GM18951 (cell line): ENCODE data around the gene EWSR1.

ENCODE experiments used
- POLR2A ChIP-seq: IDR thresholded peaks from 4 replicates; pipeline ENCODE4 v1.6.1; 2011; ENCODE audit warnings: mild to moderate bottlenecking; ENCODE audit not compliant: insufficient read length, insufficient read depth; ENCODE audit errors: extremely low read depth
- in situ Hi-C: fragments of 300-500 bp; cut with MboI; formaldehyde crosslinking; loops from one replicate; pipeline ENCODE4 v1.12.0; 2022; ENCODE audit warnings: low sequenced_read_pairs, mixed read lengths, inconsistent platforms; ENCODE audit not compliant: unreplicated experiment

The EWSR1 gene

GRCh38 chr22:29330753-29331152, 62.7 kb downstream of the EWSR1 start:
- no peak for TF ChIP-seq POLR2A
- in situ Hi-C loops, result no loop called here

GRCh38 chr22:29331213-29331612, 63.1 kb downstream of the EWSR1 start:
- no peak for TF ChIP-seq POLR2A
- in situ Hi-C loops, result no loop called here

DNA sequence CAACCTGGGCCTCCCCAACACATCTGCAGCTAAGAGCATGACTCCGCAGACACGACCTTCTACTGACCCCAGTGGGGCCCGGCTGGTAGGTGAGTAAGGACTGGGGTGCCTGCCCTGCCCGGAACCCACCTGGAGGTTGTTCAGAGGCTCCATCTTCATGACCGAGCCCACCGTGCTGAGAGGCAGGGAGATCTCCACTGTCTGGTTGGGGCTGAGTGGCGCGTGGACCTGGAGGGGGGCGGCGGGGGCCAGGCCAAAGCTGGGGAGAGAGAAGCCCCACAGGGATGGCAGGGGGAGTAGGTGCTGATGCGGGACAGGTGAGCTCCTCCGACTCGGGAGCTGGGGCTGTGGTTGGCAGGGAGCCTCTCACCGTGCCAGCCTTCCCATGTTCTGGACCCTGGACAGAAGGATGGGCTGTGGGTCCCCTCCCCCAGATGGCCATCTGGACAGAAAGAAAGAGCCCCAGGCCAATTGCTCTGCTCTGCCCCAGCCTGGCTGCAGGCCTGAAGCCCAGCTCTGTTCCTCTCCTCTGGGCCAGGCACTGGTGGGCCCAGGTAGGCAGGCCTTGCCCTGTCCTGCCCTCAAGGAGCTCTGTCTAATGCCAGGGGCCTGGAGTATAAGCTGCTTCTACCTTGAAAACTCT, 63.7 kb downstream of the EWSR1 start:
- no peak for TF ChIP-seq POLR2A
- in situ Hi-C loops, result no loop called here

DNA sequence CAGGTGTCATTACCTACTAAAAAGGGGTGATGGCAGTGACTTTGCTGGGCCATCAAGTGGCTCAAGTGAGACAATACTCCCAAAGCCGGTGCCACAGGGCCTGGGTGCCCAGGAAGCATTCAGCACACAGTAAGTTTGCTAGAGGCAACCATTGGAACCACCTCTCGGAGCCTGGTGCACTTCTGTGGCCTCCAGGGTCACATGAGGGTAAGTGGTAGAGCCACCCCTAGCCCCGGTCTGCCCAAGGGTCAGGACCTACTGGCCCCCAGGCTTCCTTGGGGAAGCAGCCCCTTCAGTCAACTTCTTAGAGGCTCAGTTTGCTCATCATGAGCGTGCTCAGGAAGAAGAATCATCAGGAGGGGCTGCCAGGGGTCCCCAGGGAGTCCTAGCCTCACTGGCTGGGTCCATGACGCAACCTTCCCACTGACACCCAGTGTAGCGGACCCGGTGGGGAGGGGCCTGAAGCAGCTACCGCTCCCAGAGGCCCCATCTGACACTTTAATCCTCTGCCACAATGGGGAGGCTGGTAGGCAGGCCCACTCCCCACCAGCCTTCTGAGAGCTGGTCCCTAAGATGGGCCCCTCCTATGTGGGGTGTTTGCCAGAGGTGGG, 64.9 kb downstream of the EWSR1 start:
- no peak for TF ChIP-seq POLR2A
- in situ Hi-C loops, result no loop called here

GRCh38 chr22:29334148-29334547, 66.1 kb downstream of the EWSR1 start:
- no peak for TF ChIP-seq POLR2A
- in situ Hi-C loops, result no loop called here

GRCh38 chr22:29334696-29335344, 66.8 kb downstream of the EWSR1 start:
- in situ Hi-C loops, result no loop called here
- no peak for TF ChIP-seq POLR2A

GRCh38 chr22:29335656-29336055, 67.6 kb downstream of the EWSR1 start:
- TF ChIP-seq POLR2A, result no peak
- in situ Hi-C loops, result no loop called here

DNA sequence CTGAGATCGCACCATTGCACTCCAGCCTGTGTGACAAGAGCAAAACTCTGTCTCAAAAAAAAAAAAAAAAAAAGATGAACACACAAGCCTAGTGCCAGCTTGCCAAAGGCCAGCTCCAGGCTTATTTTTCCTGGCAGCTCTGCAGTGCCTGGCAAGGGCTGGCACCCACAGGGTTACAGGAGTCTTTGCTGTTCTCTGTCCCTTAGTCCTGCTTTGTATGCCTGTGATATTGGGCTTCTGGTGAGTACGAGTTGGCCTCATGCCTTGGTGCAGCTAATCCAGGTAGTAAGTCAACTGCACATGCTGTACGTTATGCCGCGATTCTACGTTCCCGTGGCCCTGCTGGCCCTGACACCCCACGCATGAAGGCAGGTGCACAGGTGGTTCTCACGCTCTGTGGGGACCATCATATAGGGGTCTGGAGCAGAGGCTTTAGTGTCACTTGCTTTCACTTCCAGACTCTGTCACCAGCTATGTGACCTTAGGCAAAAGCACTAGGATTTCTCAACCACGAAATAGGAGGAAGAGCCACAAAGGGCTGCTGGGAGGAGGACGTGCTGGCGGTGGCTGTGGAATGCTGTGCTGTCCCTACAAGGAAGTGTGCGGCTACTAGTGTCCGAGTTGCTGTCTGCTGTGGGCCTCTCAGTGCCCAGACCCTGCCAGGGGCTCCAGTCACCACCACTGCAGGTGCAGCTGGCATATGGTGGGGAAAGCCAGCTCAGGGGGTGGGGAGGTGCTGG, 68.9 kb downstream of the EWSR1 start:
- TF ChIP-seq POLR2A, result no peak
- in situ Hi-C loops, result no loop called here

DNA sequence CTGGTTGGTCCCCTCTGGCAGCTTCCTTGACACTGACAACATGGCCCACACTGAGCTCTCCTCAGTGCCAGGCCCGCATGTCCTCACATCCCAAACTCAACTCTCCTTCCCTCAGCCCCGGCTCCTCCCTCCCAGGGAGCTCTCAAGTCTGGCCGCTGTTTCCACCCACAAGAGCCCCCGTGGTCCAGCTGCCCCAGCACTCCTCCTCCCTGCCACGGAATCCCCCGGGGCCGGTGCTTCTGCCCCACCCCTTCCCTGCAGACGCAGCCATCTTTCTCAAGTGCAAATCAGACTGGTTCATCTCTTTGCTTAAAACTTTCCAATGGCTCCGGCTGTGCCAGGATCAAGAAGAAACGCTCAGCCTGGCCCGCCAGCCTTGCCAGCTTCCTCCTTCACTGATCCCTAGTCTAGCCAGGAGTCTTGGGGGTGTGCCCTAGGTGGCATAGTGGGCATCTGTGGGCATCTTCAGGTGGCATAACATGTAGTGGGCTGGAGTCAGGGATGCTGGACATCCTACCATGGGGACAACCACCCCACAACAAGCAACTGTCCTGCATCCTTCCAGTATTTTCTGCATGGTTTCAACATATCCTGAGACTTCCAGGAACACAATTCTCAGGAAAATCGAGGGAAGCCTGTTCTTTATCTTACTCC, 69.7 kb downstream of the EWSR1 start:
- in situ Hi-C loops, result no loop called here
- no peak for TF ChIP-seq POLR2A

DNA sequence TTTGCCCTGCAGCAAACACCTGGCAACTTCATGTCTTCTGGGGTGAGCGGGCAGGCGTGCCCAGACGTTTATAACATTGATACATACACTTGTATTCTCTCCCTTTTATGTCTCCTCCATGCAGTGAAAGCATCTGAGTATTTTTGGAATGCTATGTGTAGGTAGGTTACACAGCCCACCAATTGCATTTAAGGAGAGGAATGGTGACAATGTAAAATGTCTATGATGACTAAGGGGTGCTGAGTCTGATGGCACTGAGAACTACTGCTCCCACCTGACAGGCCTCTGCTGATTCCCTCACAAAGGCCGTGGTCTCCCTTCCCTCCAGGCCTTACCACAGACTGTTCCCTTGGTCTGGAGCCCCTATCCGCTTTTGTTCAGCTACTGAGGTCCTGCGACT, 70.3 kb downstream of the EWSR1 start:
- in situ Hi-C loops, result no loop called here
- TF ChIP-seq POLR2A, result no peak

DNA sequence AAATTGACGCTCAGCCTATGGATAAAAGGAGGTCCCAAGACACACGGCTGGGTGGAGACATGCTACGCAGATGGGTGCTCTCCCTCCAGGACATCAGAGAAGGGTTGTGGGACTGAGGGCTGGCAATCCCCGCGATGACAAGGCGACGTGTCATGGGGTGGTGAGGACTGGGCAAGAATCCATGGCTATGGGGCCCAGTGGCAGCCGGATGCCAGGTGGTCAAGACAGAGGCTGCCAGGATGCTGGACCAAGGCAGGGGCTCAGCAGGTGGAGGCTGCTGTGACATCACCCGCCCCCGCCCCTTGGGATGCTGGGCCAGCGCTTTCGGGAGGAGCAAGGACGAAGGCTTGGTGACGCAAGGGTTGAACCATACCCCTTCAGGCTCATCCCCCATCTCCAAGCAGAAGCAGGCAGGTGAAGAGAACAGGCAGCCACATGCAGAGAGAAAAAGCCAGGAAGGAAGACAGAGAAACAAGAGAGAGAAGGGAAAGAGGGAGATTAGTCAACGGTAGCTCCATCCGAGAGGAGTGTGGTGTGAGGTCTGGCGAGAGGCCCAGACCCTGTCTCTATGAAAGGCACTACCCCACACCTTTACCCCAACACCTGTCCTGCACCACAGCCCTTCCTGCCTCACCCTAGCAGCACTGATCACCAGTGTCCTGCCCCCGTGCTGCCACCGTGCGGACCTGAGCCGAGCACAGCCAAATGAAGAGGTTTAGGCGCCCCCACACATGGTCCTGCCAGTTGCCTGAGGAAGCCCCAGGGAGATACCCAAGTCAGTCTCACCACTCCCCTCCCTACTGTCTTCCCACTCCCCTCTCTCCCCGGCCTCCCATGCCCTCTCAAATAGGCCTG, 71.5 kb downstream of the EWSR1 start:
- in situ Hi-C loops, result no loop called here
- no peak for TF ChIP-seq POLR2A

DNA sequence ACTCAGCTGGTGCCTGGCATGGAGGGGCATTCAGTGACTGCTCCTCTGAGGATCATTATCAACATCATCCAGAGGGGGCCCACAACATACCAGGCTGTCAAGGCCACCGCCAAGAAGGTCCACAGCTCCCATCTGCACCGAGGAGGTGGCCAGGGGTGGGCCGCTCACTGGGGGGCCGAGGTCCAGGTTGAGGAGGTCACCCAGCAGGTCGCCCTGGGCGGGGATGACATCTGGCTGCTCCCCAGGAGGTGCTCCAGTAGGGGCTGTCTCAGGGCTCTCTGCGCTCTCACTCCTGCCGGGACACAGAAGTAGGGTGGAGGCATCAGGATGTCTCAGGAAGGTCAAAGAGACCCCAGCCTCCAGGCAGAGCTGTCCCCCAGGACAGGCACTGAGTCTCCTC, 72.5 kb downstream of the EWSR1 start:
- in situ Hi-C loops, result no loop called here
- TF ChIP-seq POLR2A, result no peak

DNA sequence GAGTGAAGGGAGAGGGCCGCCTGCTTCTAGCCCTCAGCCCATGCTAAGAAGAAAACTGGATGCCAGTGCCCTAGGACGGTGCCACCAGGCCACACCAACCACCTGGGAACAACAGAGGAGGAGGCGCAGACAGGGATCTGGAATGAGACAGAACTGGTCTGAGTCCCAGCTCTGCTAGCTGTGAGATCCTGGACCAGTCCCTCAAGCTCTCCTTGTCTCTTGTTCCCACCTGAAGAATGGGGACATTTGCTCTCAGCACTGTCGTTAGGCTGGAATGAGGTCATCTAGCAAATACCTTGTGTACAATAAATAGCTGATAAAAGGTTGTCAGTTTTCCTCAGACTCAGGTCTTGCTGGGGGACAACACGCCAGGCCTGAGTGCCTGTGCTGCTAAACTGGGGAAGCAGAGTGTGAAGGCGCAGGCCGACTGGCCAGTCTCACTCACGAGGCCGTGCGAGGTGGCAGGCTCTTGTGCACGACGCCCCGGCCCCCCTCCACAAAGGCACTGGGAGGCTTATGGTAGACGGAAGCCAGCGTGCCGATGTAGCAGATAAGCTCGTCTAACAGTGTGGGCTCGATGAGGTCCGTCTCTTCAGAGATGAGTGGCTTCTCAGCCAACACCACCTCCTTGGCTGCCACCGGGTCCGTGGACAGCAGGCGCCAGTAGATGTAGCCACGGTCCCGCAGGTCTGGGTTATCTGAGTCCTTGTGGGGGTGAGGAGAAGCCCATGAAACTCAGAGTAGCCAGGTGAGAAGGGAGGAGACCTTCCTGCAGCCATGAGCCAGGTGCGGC, 73.2 kb downstream of the EWSR1 start:
- in situ Hi-C loops, result no loop called here

More for the DNA sequence above, 73.2 kb downstream of the EWSR1 start:
- no peak for TF ChIP-seq POLR2A
